Measurements from ENCODE around the gene KRT2.

- no peak for TF ChIP-seq CTCF (IDR thresholded peaks at IDR 0.05 in 8 of 11, conservative IDR thresholded peaks at IDR 0.05 in 3 of 11)
- TF ChIP-seq POLR2A (IDR thresholded peaks at IDR 0.05): no peak
Observed at GRCh38 chr12:52618216-52618615, 33.8 kb downstream of the KRT2 start, which contains the start of gene KRT73.

Data from spleen (tissue), 7 donors.